Measurements from ENCODE around the gene TSSK1B.

The TSSK1B gene

DNA sequence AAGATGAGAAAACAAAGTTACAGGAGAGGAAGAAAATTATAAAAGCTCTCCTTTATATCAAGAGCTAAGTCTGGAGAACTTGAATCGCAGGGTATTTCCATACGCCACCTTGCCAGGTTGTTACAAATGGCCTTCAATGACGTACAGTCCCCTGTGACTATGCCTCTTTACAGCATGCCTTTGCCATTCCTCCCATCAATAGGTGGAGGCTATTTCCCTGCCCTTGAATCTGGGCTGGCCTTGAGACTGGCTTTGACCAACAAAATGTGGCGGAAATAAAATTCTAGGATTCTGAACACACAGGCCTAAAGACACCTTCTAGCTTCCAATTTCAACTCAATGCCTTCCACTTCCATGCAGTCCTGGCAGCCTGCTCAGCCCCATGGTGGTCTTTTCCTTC, 45.7 kb downstream of the TSSK1B start:
- in situ Hi-C loops (cut with MboI; ENCODE audit: low sequenced_read_pairs, unreplicated experiment), result loop anchor here (10.0 kb wide), 1 partner anchor 126 kb away; the partner anchor contains the start of gene YTHDC2
- TF ChIP-seq, protein P1, sequence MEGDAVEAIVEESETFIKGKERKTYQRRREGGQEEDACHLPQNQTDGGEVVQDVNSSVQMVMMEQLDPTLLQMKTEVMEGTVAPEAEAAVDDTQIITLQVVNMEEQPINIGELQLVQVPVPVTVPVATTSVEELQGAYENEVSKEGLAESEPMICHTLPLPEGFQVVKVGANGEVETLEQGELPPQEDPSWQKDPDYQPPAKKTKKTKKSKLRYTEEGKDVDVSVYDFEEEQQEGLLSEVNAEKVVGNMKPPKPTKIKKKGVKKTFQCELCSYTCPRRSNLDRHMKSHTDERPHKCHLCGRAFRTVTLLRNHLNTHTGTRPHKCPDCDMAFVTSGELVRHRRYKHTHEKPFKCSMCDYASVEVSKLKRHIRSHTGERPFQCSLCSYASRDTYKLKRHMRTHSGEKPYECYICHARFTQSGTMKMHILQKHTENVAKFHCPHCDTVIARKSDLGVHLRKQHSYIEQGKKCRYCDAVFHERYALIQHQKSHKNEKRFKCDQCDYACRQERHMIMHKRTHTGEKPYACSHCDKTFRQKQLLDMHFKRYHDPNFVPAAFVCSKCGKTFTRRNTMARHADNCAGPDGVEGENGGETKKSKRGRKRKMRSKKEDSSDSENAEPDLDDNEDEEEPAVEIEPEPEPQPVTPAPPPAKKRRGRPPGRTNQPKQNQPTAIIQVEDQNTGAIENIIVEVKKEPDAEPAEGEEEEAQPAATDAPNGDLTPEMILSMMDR (IDR thresholded peaks at IDR 0.05; ENCODE audit: borderline replicate concordance, control extremely low read depth, extremely low read depth, insufficient read depth, missing control alignments), result no peak
- no peak for DNase-seq (ENCODE audit: low spot score)

DNA sequence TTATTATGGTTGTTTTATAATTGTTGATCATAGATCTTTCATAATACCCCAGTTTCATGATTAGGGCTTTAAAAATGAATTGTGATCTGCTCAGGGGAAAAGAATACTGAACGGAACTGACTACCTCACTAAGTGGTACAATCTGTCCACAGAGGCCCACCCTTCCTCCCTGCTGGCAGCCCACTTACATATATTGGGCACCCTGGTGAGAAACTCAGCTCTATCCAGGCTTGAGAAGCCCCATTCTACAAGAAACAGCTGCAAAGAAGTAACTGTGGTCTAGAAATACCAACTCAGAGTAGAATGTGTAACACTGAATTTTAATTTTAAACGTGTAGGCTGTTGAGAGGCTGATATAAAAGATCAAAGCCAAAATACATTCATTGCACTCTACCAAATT, 46.9 kb downstream of the TSSK1B start:
- TF ChIP-seq, protein P1 (IDR thresholded peaks at IDR 0.05; ENCODE audit: borderline replicate concordance, control extremely low read depth, extremely low read depth, insufficient read depth, missing control alignments), result no peak
- in situ Hi-C loops (cut with MboI; ENCODE audit: low sequenced_read_pairs, unreplicated experiment), result loop anchor here (10.0 kb wide), 1 partner anchor 127 kb away; the partner anchor contains the start of gene YTHDC2
- no peak for DNase-seq (ENCODE audit: low spot score)

DNA sequence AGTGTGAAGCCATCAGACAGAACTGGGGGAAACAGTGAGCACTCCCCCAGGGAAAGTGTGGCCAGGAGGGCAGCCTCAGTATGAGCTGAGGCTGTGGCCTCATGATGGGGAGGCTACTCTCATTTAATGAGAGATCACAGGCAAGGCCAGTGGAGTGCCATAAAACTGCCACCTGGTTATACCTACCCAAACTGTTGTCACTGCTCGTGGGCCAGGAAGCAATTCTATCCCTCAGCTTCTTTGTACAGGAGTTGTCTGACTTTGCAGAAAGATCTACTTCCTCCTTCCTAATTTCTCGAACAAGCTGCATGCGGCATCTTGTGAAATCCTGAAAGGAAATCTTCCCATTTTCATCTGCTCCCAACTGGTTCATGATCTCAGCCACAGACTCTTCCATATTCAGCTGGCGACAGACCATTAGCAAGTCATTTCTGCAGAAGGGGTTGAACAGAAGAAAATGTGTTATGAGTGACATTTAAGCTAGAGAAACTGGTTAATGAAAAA, 50.0 kb downstream of the TSSK1B start:
- no peak for DNase-seq (ENCODE audit: low spot score)
- in situ Hi-C loops (cut with MboI; ENCODE audit: low sequenced_read_pairs, unreplicated experiment), result loop anchor here (10.0 kb wide), 1 partner anchor 130 kb away; the partner anchor contains the start of gene YTHDC2
- TF ChIP-seq, protein P1 (IDR thresholded peaks at IDR 0.05; ENCODE audit: borderline replicate concordance, control extremely low read depth, extremely low read depth, insufficient read depth, missing control alignments), result no peak

DNA sequence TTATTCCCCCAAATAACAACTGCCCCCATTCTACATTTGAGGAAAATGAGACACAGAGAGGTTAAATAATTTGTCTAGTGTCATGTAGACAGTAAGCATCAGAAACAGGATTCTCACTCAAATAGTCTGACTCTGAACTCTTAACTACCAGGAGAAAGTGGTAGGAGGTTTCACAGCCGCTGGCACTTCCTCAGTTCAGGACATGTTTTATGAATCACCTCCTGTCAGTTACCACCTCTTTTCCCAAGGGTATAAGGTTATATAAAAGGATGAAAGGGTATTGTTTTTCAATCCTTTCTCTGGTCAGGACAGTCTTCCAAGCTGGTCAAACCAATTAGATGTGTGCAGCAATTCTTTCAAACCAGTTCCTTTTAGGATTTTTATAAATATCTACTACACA, 52.1 kb downstream of the TSSK1B start:
- TF ChIP-seq, protein P1 (IDR thresholded peaks at IDR 0.05; ENCODE audit: borderline replicate concordance, control extremely low read depth, extremely low read depth, insufficient read depth, missing control alignments), result no peak
- in situ Hi-C loops (cut with MboI; ENCODE audit: low sequenced_read_pairs, unreplicated experiment), result loop anchor here (10.0 kb wide), 1 partner anchor 132 kb away; the partner anchor contains the start of gene YTHDC2
- no peak for DNase-seq (ENCODE audit: low spot score)
